Posterior cingulate gyrus (tissue), 11 donors: ENCODE measurements around the gene PNLIPRP1.

Experiments
- DNase-seq, 10 donors: peaks; one replicate each; pipeline versions ENCODE4 v3.0.0 to v3.0.0-alpha.2; 2020 to 2021; ENCODE audit warnings: mixed read lengths in 3 of 10
- intact Hi-C: fragments of 100-400 bp; cut with DNase I; formaldehyde crosslinking; loops from one replicate; pipeline ENCODE4 v1.15.1; 2023

Gene PNLIPRP1

DNA sequence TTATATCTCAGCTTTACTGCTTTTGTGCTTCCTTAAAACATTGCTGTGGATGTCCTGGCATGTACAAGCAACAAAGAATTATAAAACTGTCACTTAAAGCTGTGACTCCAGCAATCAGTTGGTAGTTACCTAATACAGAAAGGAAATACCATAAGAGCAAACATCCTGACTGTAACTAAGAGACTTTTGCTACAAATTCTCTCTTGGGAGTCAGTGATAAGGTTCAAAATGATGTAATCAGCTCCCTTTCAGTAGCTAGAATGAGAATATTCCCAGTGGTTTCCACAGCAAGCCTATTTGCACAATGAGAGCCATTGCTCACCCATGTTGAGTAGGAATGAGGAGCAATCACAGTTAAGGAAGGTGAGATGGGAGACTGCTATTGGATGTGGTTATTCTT is 7.6 kb downstream of the PNLIPRP1 start:
- intact Hi-C loops, result no loop called here
- no peak for DNase-seq

DNA sequence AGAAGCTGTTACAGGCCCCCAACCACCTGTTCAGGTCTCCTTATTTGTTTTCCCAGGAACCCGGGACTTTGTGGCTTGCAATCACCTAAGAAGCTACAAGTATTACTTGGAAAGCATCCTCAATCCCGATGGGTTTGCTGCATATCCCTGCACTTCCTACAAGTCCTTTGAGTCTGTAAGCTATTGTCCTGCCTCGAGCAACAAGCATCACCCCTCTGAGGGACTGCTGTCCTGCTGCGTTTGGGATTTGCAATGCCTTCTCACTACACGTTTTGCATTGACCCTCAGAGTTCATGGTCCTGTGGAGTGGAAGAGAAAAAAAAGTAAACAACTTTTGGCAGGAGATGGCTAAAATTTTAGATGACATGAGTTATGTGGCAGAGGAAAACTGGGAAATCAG is 9.2 kb downstream of the PNLIPRP1 start:
- no peak for DNase-seq
- intact Hi-C loops, result no loop called here

DNA sequence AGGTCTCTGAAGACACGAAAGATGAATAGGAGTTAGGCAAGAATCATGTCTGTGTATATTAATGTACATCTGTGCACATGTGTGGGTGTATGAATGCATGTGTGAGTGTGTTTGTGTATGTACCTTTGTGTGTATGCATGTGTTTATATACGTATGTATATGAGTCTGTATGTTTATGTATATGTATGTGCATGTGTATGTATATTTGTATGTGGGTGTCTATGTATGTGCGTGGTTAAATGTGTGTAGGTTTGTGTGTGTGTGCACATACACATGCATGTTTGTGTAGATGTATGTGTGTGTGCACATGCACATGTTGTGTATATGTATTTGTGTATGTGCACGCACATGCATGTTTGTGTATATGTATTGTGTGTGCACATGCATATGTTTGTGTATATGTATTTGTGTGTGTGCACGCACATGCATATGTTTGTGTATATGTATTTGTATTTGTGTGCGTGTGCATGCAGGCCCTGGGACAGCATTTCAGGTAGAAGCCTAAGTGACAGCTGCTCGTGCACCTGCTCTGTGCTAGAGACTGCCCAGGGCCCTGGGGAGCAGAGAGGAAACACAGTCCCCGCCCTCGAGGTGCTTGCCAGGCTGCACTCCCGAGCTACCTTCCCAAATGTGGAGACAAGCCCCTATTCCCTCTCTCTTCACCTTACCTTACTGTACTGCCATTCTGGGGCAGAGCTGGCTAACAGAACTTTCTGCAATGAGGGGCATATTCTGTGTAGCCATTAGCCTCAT is 12.1 kb downstream of the PNLIPRP1 start:
- DNase-seq, result no peak
- intact Hi-C loops, result no loop called here

DNA sequence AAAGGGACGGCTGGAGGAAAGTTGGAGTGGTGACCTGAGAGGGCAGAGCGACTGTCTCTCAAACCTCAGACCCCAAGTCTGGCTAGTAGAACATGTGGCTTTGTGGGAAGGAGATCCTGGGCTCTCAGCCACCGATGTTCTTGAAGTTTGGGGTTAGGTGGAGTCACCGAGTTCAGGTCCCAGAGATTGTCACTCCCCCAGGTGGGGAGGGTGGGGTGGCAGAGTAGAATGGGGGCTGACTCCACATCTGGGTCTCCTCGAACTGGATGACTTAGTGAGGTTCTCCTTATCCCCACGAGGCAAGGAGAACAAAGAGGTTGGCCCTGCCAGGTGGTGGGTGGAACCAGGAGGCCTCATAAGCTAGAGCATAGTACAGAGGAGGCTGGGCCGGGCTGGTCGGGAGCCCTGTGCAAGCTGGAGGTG is 15.3 kb downstream of the PNLIPRP1 start:
- intact Hi-C loops, result no loop called here
- DNase-seq, result no peak

DNA sequence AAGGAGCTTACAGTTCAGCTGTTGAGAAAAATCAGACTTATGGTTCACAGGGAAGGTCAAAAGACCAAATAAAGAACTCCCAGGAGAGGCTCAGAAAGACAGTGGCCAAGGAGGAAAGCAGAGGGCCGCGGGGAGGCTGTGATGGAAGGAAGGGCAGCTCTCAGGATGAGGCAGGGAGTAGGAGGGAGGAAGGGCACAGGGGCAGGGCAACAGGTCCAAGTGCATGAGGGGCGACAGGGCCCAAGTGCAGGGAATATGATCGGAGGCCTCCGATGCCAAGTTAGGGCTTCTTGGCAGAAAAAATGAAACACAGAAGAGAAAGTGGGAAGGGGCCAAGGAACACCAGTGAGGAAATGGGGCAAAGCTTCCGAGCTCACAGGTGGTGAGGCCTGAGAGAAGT is 16.6 kb downstream of the PNLIPRP1 start:
- DNase-seq, result no peak
- intact Hi-C loops, result no loop called here

DNA sequence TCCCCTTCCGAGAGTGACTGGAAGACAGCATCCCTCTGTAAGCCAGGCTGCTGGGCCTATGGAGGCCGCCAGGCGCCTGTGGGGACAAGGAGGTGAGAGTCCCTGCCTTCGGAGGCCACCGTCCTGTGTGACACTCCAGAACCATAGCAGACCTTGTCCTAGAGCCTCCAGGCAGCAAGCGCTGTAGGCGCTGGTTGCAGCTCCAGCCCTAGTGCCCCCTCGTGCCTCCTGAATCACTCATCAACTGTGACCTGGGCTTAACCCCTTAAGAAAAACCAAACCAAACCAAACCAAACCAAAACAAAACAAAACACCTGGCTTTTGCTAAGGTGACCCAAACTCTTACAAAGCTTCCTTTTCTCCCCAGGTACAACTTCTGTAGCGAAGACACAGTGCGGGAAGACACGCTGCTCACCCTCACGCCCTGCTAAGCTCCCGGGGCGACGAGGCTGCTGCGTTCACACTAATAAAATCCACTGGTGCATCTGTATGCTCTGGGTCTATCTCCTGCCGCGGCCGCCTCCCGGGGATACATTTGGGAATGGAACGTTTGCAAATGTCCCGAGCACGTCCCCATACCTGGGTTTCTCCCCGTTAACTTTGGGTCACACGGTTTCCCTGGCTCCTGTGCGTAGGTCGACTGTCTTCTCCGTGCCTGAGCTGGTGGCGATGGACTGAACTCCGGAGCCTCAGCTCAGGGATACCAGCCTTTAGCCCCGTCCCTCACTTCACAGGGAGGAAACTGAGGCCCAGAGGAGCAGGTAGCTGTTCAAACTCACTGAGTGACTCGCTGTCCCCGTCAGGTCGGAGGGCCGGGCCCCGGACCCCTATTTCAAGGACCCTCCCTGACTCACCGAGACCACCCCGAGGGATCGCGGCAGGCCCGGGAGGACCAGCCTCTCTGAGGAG is 18.2 kb downstream of the PNLIPRP1 start:
- DNase-seq, result no peak
- intact Hi-C loops, result no loop called here

DNA sequence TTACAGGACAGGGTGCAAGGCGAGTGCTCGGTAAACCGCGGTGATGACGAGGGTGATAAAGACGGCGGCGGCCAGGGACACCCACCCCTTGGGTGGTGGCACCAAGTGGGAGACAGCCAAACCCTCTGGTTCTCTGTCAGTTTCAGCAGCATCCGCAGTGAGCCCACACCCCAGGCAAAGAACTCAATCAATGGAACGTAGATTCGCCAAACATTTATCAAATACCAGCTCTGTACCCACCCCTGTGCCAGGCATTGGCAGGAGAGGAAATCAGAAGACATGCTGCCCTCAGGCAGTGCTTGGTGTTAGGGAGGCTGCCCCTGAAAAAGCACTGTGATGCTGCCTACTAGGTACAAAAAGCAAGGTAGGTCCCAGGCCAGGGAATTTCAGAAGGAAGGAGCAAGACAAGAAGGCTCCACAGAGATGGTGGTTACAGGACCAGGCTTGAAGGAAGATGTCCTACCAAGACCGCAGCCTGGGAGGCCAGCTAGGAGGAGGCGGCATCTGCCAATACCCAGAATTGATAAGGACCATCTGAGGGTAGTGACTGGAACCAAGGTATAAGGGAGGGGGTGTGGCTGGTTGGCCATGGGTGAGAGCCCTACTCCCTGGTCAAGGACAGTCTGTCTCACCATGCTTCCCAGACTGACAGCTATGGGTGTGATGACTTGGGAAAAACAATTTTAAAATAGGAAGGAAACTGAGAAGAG is 19.8 kb downstream of the PNLIPRP1 start:
- DNase-seq, result no peak
- intact Hi-C loops, result no loop called here

DNA sequence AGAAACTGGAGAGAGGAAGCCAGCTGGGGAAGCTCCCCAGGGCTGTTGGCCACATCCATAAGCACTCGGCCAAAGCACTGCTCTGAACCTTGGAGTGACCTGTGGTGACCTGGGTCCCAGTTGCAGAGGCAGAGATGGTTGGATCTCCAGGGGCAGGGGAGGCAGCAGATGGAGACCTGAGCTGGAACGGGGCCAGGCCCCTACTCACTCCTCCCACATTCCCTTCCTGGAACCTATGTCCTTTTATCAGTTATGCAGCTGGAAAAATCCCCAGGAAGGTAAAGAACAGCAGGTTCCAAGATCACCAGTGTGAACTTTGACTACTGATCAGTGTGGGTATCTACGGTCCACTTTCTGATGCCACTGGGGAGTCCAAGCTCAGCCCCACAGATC is 20.4 kb downstream of the PNLIPRP1 start:
- intact Hi-C loops, result no loop called here

DNA sequence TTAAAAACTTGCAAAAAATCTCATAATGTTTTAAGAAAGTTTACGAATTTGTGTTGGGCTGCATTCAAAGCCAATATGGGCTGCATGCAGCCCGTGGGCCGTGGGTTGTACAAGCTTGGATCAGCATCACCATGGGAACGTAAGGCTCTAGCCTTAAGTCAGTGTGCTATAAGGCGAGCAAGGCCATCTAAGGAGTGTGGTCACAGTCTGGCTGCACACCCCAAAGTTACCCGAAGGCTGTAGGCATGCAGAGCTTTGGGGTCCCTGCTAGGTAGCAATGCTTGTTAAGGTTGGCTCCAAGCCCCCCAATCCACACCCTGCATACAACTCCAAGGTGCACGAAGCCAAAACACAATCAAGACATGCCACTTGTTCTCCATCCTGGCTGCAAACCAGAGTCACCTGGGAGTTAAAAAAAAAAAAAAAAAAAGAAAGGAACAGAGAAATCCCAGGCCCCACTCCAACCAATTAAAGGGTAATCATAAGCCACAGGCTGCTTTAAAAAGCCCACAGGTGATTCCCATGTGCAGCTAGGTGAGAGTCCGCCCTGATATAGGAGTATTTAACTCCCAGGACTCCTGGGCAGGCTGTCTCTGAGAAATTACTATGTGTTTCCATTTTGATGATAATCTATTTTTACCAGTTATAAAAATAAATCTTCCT is 21.5 kb downstream of the PNLIPRP1 start:
- intact Hi-C loops, result no loop called here

More for the DNA sequence above, 20.4 kb downstream of the PNLIPRP1 start:
- DNase-seq, result no peak

DNA sequence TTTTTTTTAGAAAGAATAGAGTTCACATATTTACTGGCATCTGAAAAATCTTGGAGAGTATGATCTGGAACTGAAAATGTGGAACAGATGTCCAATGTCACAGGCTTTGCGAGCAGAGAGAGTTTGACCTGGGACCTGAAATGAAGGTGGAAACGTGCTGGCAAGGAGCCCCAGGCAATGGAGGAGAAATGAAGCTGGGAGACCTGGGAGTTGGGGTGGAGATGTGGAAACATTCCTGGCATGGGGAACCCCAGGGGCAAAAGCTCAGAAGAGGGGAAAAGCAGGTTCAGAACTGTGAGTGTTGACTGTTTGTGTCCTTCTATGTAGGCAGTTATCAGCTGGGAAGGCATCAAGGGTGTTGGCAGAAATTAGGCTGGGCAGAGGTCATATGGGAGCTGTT is 22.7 kb downstream of the PNLIPRP1 start:
- intact Hi-C loops, result no loop called here
- no peak for DNase-seq

More for the DNA sequence above, 21.5 kb downstream of the PNLIPRP1 start:
- DNase-seq, result no peak

DNA sequence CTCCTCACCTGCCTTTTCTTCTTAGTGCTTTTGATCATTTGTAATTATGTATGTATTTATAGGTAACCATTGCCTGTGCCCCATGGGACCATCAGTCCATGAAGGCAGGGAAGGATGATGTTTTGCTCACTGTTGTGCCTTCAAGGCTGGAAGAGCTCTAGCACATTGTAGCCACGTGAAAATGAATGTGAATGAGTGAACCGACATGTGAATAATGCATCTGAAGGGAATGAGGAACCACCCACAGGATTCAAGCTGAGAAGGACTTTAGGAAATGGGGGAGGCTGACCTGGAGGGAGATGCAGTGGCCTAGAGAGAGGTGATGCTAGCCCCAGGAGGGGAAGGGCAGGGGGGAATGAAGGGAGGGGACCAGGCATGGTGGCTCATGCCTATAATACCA is 24.0 kb downstream of the PNLIPRP1 start:
- no peak for DNase-seq
- intact Hi-C loops, result no loop called here

DNA sequence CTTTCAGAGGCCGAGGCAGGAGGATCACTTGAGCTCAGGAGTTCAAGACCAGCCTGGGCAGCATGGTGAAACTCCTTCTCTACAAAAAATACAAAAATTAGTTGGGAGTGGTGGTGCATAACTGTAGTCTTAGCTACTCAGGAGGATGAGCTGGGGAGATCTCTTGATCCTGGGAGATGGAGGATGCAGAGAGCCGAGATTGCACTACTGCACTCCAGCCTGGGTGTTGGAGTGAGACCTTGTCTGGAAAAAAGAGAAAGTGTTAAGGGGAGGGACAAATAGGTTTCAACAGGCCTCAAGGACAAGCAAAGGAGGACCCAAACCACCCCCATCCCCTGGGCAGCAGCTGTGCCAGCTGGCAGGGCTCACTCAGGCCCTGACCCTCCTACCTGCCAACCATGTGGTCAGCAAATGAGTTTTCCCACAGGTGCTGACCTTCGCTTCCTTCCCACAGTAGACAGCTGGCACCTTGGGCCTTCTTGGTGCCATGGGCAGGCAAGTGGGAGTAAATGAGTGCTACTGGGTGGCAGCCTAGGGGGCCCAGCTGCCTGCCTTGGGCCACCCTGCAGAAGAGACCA is 24.5 kb downstream of the PNLIPRP1 start:
- DNase-seq, result no peak
- intact Hi-C loops, result no loop called here

DNA sequence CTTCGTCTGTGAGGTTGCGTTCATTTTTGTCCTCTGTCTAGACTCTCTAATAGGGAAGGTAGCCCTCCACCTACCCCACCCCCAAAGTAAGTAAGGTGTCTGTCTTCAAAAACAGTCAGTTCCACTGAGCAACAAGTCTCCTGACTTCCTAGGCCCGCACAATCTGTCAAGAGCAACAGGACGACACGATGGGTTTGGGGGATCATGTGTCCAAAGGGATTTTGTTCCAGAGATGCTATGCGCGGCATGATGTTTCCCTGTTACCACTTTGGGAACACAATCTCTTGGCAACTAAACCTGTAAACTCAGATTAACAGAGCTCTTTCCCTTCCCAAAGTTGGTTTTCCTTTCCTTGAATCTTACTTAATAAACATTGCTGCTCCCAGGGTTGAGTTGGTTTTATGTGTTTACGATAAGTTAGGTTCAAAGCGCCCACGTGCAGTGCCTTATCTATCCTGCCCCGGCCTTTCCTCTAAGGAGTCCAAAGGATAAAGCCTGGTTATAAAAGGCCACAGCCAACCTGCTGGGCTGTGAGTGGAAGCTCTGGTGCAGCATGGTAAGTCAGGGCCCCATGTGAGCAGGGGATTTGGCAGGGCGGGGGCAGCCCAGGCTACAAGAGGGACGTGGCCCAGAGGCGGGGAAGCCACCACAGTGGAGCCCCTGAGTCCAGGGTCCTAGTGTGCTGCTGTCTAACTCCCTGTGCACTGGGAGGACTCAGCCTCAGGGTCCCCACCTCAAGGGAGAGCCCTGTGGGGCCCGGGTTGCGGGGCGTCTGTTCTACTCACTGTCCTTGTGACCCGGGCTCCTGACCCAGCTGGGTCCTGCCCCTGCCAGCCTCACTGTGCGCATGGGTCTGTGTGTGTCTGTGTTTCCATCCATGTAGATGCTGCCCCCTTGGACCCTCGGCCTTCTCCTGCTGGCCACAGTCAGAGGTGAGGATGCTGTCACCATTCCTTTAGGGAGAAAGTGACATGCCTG is 30.0 kb downstream of the PNLIPRP1 start, which contains the start of gene PNLIPRP2:
TSS of gene PNLIPRP2 (plus strand) at position 531 of the 978 bp plus-strand sequence.
- intact Hi-C loops, result no loop called here
- DNase-seq, result peak in 1 of 10 donors; percentile 78

DNA sequence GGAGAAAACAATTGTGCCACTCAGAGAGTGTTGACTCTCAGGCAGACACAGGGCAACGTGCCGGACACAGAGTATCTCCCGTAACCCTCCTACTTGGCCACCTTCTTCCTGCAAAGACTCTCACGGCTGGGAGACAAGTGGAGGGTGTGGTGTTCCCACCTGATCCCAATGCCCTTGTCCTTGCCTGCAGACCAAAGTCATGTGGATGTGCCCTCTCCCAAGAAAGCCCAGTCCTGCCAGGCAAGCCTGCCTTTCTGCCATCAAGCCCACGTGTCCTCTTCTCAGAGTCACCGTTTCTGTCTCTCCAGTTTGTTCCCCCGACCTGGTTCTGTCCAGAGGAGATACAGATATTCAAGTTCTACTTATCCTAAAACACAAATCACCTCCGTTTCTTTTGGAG is 30.7 kb downstream of the PNLIPRP1 start:
- DNase-seq, result no peak
- intact Hi-C loops, result no loop called here

DNA sequence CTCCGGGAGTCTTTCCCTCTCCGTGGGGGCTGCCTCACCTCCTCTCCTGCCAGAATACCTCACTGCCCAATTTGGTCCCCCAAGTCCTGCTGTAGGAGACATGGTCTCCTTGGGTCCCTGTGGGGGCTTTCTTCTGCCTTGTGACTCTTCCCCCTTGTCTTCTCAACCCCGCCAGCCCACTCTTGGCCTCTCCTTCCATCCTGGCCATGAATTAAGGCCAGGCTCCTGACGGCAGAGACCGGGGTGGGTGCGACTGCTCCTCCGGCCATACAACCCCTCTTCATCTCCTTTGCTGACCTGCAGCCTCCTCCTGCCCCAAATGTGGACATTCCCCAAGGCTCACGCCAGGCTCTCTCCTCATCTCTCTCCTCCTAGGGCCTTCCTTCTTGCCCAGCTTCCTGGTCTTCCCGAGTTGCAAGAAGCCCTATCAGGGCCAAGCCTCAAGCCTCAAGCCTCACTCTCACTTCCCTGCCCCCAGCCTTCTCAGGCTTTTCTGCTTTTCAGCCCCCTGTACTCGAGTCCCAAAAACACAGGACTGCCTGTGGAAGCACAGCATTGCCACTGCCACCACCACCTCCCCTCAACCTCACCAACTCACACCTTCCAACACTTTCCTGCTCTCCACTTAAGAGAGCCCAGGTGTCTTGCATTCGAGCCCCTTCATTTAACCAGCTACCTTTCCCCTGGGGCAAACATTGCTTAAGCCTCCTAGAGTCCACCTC is 31.3 kb downstream of the PNLIPRP1 start:
- peak in 1 of 10 donors; percentile 38 for DNase-seq
- intact Hi-C loops, result no loop called here

DNA sequence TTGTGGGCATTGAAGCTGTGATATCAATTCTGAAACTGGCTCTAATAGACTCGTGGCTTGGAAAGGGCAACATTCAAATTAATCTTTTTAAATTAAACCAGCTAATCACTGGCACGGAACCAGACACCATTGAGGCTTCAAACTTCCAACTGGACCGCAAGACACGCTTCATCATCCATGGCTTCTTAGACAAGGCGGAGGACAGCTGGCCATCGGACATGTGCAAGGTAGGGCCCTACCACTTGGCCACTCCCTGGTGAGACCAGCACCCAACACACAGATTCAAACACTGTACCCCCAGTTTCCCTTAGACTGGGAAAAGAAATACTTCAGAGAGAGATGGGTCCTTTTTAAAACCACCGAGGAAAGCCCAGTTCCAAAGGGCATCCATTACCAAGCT is 35.1 kb downstream of the PNLIPRP1 start:
- intact Hi-C loops, result loop anchor here (5.0 kb wide), 1 partner anchor 161 kb away; no protein-coding TSS in a partner anchor
- DNase-seq, result peak in 2 of 10 donors; percentile 8 to 59

DNA sequence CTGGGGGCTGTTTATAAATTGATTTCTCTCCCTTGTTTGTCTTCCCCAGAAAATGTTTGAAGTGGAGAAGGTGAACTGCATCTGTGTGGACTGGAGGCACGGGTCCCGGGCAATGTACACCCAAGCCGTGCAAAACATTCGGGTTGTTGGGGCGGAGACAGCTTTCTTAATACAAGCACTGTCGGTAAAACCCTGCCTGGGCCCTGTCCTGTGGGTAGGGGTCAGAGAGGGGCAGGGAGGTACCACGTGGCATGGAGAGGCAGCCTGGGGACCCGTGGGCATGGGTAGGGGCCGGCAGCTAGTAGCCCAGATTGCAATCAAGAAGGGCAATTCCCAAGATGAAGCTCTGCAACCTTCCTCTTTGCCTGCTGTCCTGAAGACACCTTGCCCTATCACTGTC is 36.1 kb downstream of the PNLIPRP1 start:
- DNase-seq, result no peak
- intact Hi-C loops, result loop anchor here (5.0 kb wide), 1 partner anchor 160 kb away; no protein-coding TSS in a partner anchor

DNA sequence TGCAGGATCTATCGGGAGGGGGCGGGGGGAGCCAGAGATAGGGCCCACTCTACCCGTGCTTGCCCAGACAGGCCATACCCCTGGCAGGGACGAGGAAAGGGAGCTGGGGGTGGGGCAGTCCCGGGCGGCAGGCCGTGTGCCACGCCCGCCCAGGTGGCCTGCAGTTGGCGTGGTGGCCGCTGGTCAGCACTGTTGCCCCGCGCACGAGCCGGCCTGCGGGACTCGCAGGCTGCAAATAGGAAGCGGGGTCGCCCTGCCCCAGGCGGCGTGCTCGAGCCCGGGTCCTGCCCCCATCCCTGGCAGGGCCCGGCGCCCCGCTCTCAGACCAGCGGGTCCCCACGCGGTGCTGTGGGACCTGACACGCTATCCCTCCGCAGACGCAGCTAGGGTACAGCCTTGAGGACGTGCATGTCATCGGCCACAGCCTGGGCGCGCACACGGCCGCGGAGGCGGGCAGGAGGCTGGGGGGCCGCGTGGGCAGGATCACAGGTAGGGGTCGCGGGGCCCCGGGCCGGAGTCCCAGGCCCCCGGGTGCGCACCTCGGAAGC is 36.7 kb downstream of the PNLIPRP1 start:
- peak in 4 of 10 donors; percentile 24 to 88 (median 62) for DNase-seq
- intact Hi-C loops, result loop anchor here (5.0 kb wide), 1 partner anchor 160 kb away; no protein-coding TSS in a partner anchor
